Keratinocyte (primary cell): ENCODE results near the gene NLRP9. TPM values are rescaled to one million over a fixed set of nuclear protein-coding genes. Genes with fewer than 3 reads are reported as not detected.

Experiments
- DNase-seq: peaks from one replicate; pipeline ENCODE4 v3.0.0-alpha.2; 2011; ENCODE audit warnings: low read depth, missing footprints, low spot score
- FAIRE-seq: peaks from 2 replicates; lab custom pipeline; 2011; peaks lifted over from hg19 to GRCh38; lab: Jason Lieb, UNC
- H2AFZ ChIP-seq: 2 replicates; pipeline ENCODE4 v1.6.0; 2012; ENCODE audit warnings: low read length, control low read depth, inconsistent platforms; ENCODE audit not compliant: control insufficient read depth
- H3K27ac ChIP-seq: 2 replicates; pipeline ENCODE4 v1.5.1; 2011; ENCODE audit warnings: low read length; ENCODE audit not compliant: control insufficient read depth, insufficient read depth
- H3K27me3 ChIP-seq: 3 replicates; pipeline ENCODE4 v1.6.0; 2011; ENCODE audit warnings: low read length; ENCODE audit not compliant: control insufficient read depth, insufficient read depth; ENCODE audit errors: extremely low read depth
- H3K36me3 ChIP-seq, 2 experiments: 2 replicates in 1 of 2; 3 replicates in 1 of 2; pipeline ENCODE4 v1.5.1; 2011; ENCODE audit warnings: low read length in 2 of 2, mild to moderate bottlenecking in 1 of 2; ENCODE audit not compliant: control insufficient read depth in 2 of 2, insufficient read depth in 2 of 2; ENCODE audit errors: extremely low read depth in 1 of 2
- H3K4me1 ChIP-seq: 3 replicates; pipeline ENCODE4 v1.5.1; 2011; ENCODE audit warnings: low read length; ENCODE audit not compliant: control insufficient read depth, insufficient read depth; ENCODE audit errors: extremely low read depth
- H3K4me2 ChIP-seq: 3 replicates; pipeline ENCODE4 v1.6.0; 2011; ENCODE audit warnings: low read depth, low read length; ENCODE audit not compliant: control insufficient read depth, insufficient read depth; ENCODE audit errors: extremely low read depth
- H3K4me3 ChIP-seq, 3 experiments: fragments of 200-600 bp in 1 of 3; sonication (generic) in 1 of 3; 2 replicates in 2 of 3; 3 replicates in 1 of 3; pipeline ENCODE4 v1.5.1; 2011 to 2016; ENCODE audit warnings: low read length in 3 of 3, mild to moderate bottlenecking in 3 of 3, control low read depth in 2 of 3, inconsistent platforms in 1 of 3, low read depth in 1 of 3, mixed read lengths in 1 of 3, mixed run types in 1 of 3, moderate library complexity in 1 of 3; ENCODE audit not compliant: control insufficient read depth in 2 of 3, insufficient read depth in 2 of 3; ENCODE audit errors: extremely low read depth in 1 of 3
- H3K79me2 ChIP-seq: 2 replicates; pipeline ENCODE4 v1.6.0; 2012; ENCODE audit warnings: low read length; ENCODE audit not compliant: control insufficient read depth, insufficient read depth
- H3K9ac ChIP-seq: 3 replicates; pipeline ENCODE4 v1.6.0; 2011; ENCODE audit warnings: low read length; ENCODE audit not compliant: control insufficient read depth, insufficient read depth; ENCODE audit errors: extremely low read depth
- H3K9me1 ChIP-seq: 3 replicates; pipeline ENCODE4 v1.6.0; 2011; ENCODE audit warnings: low read length; ENCODE audit not compliant: control insufficient read depth, insufficient read depth; ENCODE audit errors: extremely low read depth
- H3K9me3 ChIP-seq: 2 replicates; pipeline ENCODE4 v1.5.1; 2012; ENCODE audit warnings: low read depth, low read length; ENCODE audit not compliant: control insufficient read depth
- H4K20me1 ChIP-seq: 3 replicates; pipeline ENCODE4 v1.6.0; 2011; ENCODE audit warnings: low read length; ENCODE audit not compliant: control insufficient read depth, insufficient read depth; ENCODE audit errors: extremely low read depth
- CTCF ChIP-seq, 3 experiments: IDR thresholded peaks in 1 of 3; conservative IDR thresholded peaks in 1 of 3; optimal IDR thresholded peaks in 1 of 3; 2 replicates in 2 of 3; 3 replicates in 1 of 3; pipeline versions ENCODE3 to v1.5.1; 2011; ENCODE audit warnings: low read length in 3 of 3, mild to moderate bottlenecking in 3 of 3, moderate library complexity in 2 of 3, control low read depth in 1 of 3, inconsistent platforms in 1 of 3; ENCODE audit not compliant: insufficient read depth in 2 of 3; ENCODE audit errors: extremely low read depth in 1 of 3
- EZH2 ChIP-seq: IDR thresholded peaks from one replicate; pipeline ENCODE4 v1.6.1; 2012; ENCODE audit warnings: inconsistent platforms, mild to moderate bottlenecking, low read length, moderate library complexity
- dilution Hi-C: fragments of 300-500 bp; cut with MboI; formaldehyde crosslinking; loops from one replicate; pipeline ENCODE4 v1.7.0; 2020; ENCODE audit warnings: low sequenced_read_pairs; ENCODE audit not compliant: extremely low pct_ligation_motif_present
- polyA plus RNA-seq, 5 experiments: library from polyadenylated mRNA; depleted of rRNA in 3 of 5; stranded (reverse) in 3 of 5; stranded (forward) in 1 of 5; unstranded in 1 of 5; fragments of >200 nt; gene quantifications; 1 replicate in 1 of 5; 2 replicates in 3 of 5; 3 replicates in 1 of 5; pipeline versions ENCODE4 v1.2.1 to v1.2.3, GENCODE V29; 2011 to 2012; ENCODE audit warnings: missing spikeins in 2 of 5, low read depth in 1 of 5, low replicate concordance in 1 of 5

Gene NLRP9
- polyA plus RNA-seq, 1 donor (not counting 4 experiments of a cell fraction or from before 2014, with no cell fraction given), result not detected

DNA sequence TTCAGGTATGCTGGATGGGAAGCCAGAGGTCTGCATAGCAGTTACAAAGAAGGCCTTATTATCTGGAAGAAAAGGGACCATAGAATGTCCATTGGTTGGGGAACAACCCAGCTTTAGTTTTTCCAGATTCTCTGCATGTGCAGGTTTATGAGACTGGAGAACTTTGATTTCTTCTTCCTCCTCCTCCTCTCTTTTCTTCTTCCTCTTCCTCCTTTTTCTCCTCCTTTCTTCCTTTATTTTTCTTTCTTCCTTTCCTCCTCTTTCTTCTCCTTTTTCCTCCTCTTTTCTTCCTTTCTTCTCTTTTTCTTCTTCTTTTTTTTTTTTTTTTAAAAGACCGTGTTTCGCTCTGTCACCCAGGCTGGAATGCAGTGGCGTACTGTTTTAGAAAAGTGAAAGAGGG, 32.2 kb downstream of the NLRP9 start:
- Histone ChIP-seq H4K20me1 (no peaks in the 10 kb centered on the region), H3K4me1 (no peaks in the 10 kb centered on the region), H3K27me3 (no peaks in the 10 kb centered on the region), H3K4me3 (no peak overlapping the region), H3K36me3 (peaks cover 3 to 7% of the 10 kb centered on the region in 2 experiments), H3K4me2 (no peak overlapping the region), H2AFZ (no peak overlapping the region), H3K9ac (no peak overlapping the region), H3K79me2 (no peaks in the 10 kb centered on the region), H3K9me1 (no peaks in the 10 kb centered on the region), H3K9me3 (no peaks in the 10 kb centered on the region), H3K27ac (no peak overlapping the region)
- dilution Hi-C loops, result no loop called here
- FAIRE-seq (no peak), DNase-seq (no peak)
- TF ChIP-seq EZH2 (no peak), CTCF (optimal IDR thresholded peaks at IDR 0.05 in 1 of 3, IDR thresholded peaks at IDR 0.05 in 1 of 3, conservative IDR thresholded peaks at IDR 0.05 in 1 of 3; ENCODE audit: extremely low read depth in 1 of 3, insufficient read depth in 2 of 3, low read length in 3 of 3) (no peak)

DNA sequence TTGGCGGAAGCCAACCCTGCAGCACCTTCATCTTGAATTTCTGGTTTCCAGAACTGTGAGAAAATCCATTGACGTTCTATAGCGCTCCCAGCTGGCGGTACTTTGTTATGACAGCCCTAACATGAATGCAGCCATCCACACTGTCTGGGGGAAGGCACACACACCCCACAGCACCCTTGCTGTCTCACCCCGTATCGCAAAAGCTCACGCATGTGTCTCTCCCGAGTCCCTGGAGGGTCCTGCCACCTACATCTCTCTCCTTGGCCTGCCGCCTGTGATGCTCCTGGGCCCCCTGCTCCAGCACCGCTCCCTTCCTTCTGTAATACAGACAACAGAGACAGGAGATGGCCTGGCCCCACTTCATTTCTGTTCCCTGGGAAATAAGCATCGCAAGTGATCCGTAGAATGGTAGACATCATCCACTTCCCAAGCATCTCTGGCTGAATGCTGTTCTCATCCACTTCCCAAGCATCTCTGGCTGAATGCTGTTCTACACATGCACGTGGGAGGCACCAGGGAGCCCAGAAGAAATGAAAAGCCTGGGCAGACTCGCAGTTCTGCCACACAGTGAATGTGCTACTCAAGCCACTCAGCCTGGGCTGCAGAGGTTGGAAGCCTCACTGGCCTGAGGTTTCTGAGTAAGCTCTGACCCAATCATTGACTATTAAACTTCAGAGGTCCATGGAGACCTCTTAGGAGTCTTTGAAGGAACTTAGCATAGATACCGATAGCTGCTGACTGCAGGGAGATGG, 33.5 kb downstream of the NLRP9 start:
- H3K27ac ChIP-seq, result no peak overlapping the region
- FAIRE-seq, result no peak
- peaks cover 6 to 10% of the 10 kb centered on the region in 2 experiments for H3K36me3 ChIP-seq
- H2AFZ ChIP-seq, result no peak overlapping the region
- H3K4me1 ChIP-seq, result no peaks in the 10 kb centered on the region
- H3K9ac ChIP-seq, result no peak overlapping the region
- no peaks in the 10 kb centered on the region for H3K27me3 ChIP-seq
- no peak overlapping the region for H3K4me3 ChIP-seq
- no peaks in the 10 kb centered on the region for H4K20me1 ChIP-seq
- H3K79me2 ChIP-seq, result no peaks in the 10 kb centered on the region
- no peak for TF ChIP-seq EZH2
- peak in 1 of 3 experiments; percentile 11 for TF ChIP-seq CTCF (optimal IDR thresholded peaks at IDR 0.05 in 1 of 3, IDR thresholded peaks at IDR 0.05 in 1 of 3, conservative IDR thresholded peaks at IDR 0.05 in 1 of 3; ENCODE audit: extremely low read depth in 1 of 3, insufficient read depth in 2 of 3, low read length in 3 of 3)
- H3K4me2 ChIP-seq, result no peak overlapping the region
- H3K9me1 ChIP-seq, result no peaks in the 10 kb centered on the region
- H3K9me3 ChIP-seq, result no peaks in the 10 kb centered on the region
- DNase-seq, result no peak
- dilution Hi-C loops, result no loop called here
